ENCODE results near the gene DNALI1. TPM values are rescaled to one million over a fixed set of nuclear protein-coding genes. Genes with fewer than 3 reads are reported as not detected.

The DNALI1 gene
- total and polyA plus RNA-seq, 2 of the 4 experiments (the other 2 are of a cell fraction): 9.1 to 10.1 TPM

DNA sequence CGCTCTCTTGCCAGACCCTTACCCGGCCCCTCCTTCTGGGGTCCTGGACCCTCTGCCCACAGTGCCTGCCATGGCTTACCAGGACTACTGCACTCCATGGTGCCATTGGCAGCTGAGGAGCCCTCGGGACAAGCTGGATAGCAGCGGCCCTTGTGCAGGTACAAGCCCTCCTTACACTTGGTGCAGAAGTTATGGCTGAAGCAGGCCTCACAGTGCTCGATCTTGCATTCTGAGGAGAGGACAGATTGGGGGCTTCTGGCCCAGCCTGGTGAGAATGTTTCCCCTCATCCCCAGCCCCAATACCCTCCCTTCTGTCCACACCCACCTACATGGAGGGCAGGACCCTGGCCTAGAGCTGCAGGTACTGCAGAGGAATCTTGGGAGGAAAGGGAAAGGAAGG, 57.4 kb downstream of the DNALI1 start:
- no peak overlapping the region for H3K14ac ChIP-seq (replicated peaks; ENCODE audit: low read depth, low read length)
- no peak overlapping the region for H2BK5ac ChIP-seq (ENCODE audit: low read depth, low read length, poor library complexity, severe bottlenecking)
- no peak overlapping the region for H2BK120ac ChIP-seq (ENCODE audit: low read depth, low read length)
- no peaks in the 10 kb centered on the region for H3K36me3 ChIP-seq (ENCODE audit: control insufficient read depth, insufficient read depth, low read length)
- H3K4me2 ChIP-seq (ENCODE audit: low read depth, low read length): no peak overlapping the region
- ChIA-PET CTCF (no interaction called here), POLR2A (ENCODE audit: unreplicated experiment) (no interaction called here)
- peaks cover 40% of the 10 kb centered on the region for H3K27me3 ChIP-seq (ENCODE audit: control insufficient read depth, insufficient read depth, low read length)
- in situ Hi-C loops (cut with MboI; ENCODE audit: low sequenced_read_pairs) (loop anchor here (25.0 kb wide), 1 partner anchor 1198 kb away; no protein-coding TSS in a partner anchor), intact Hi-C loops (cut with micrococcal nuclease) (no loop called here), dilution Hi-C loops (cut with HindIII; ENCODE audit: low sequenced_read_pairs, unreplicated experiment) (no loop called here)
- H3K56ac ChIP-seq (ENCODE audit: extremely low read depth, insufficient read depth, low read length): no peak overlapping the region
- no CpG with 5 or more reads among the region's 5 CpGs for WGBS, 2 experiments (ENCODE audit: extremely low coverage in 2 of 2, insufficient read length in 1 of 2)
- no peaks in the 10 kb centered on the region for H3K9me1 ChIP-seq (ENCODE audit: insufficient read depth, low read length)
- no peak overlapping the region for H2AFZ ChIP-seq (replicated peaks; ENCODE audit: low read length, poor library complexity)
- H2AK9ac ChIP-seq (replicated peaks; ENCODE audit: low read depth, low read length, poor library complexity): no peak overlapping the region
- no peak for DNase-seq
- no peaks in the 10 kb centered on the region for H3K9me3 ChIP-seq (ENCODE audit: control insufficient read depth, insufficient read depth, low read length)
- no peaks in the 10 kb centered on the region for H3K79me1 ChIP-seq (ENCODE audit: low read depth in 1 of 2, low read length in 2 of 2)
- no peak overlapping the region for H3K9ac ChIP-seq (ENCODE audit: low read depth, low read length)
- no peak overlapping the region for H2AK5ac ChIP-seq (ENCODE audit: low read depth, low read length)
- no peaks in the 10 kb centered on the region for H4K20me1 ChIP-seq (ENCODE audit: insufficient read depth, low read length)
- no peaks in the 10 kb centered on the region for H3K4me1 ChIP-seq (ENCODE audit: control insufficient read depth, insufficient read depth, low read length)
- H2BK20ac ChIP-seq (ENCODE audit: low read depth, low read length): no peak overlapping the region
- H3K4ac ChIP-seq (ENCODE audit: low read depth, low read length): no peak overlapping the region
- no peak overlapping the region for H2BK15ac ChIP-seq (ENCODE audit: low read depth, low read length)
- ATAC-seq (ENCODE audit: low read depth): no peak
- H3K27ac ChIP-seq (ENCODE audit: insufficient read depth, low read length): no peak overlapping the region
- no TSS peak for BruUV-seq (replicated peaks)
- H4K5ac ChIP-seq (ENCODE audit: low read depth, low read length): no peak overlapping the region
- no peak overlapping the region for H4K8ac ChIP-seq (ENCODE audit: low read depth in 2 of 2, low read length in 2 of 2)
- H3K18ac ChIP-seq (ENCODE audit: low read depth, low read length): no peak overlapping the region
- H4K91ac ChIP-seq (ENCODE audit: insufficient read depth, low read depth, low read length): no peak overlapping the region
- TF ChIP-seq NFE2L2 (IDR thresholded peaks at IDR 0.05; ENCODE audit: low read depth, low read length) (no peak), RAD21 (IDR thresholded peaks at IDR 0.05; ENCODE audit: low read length) (no peak), SMC3 (IDR thresholded peaks at IDR 0.05; ENCODE audit: low read depth, low read length) (no peak), MAFK (IDR thresholded peaks at IDR 0.05; ENCODE audit: low read depth, low read length) (no peak), MXI1 (IDR thresholded peaks at IDR 0.05; ENCODE audit: borderline replicate concordance, low read depth, low read length) (no peak), BHLHE40 (IDR thresholded peaks at IDR 0.05; ENCODE audit: low read depth, low read length) (no peak), CHD1 (IDR thresholded peaks at IDR 0.05; ENCODE audit: low read depth, low read length) (no peak), MAZ (IDR thresholded peaks at IDR 0.05; ENCODE audit: borderline replicate concordance, low read depth, low read length) (no peak), ELK1 (IDR thresholded peaks at IDR 0.05; ENCODE audit: borderline replicate concordance, low read depth, low read length) (no peak), POLR2A (IDR thresholded peaks at IDR 0.05; ENCODE audit: low read depth, low read length) (no peak), CEBPB (IDR thresholded peaks at IDR 0.05; ENCODE audit: low read depth, low read length) (no peak), RFX5 (IDR thresholded peaks at IDR 0.05; ENCODE audit: low read depth, low read length) (no peak), RCOR1 (IDR thresholded peaks at IDR 0.05; ENCODE audit: insufficient replicate concordance, low read length) (no peak)
- TF ChIP-seq, protein P1, sequence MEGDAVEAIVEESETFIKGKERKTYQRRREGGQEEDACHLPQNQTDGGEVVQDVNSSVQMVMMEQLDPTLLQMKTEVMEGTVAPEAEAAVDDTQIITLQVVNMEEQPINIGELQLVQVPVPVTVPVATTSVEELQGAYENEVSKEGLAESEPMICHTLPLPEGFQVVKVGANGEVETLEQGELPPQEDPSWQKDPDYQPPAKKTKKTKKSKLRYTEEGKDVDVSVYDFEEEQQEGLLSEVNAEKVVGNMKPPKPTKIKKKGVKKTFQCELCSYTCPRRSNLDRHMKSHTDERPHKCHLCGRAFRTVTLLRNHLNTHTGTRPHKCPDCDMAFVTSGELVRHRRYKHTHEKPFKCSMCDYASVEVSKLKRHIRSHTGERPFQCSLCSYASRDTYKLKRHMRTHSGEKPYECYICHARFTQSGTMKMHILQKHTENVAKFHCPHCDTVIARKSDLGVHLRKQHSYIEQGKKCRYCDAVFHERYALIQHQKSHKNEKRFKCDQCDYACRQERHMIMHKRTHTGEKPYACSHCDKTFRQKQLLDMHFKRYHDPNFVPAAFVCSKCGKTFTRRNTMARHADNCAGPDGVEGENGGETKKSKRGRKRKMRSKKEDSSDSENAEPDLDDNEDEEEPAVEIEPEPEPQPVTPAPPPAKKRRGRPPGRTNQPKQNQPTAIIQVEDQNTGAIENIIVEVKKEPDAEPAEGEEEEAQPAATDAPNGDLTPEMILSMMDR (conservative IDR thresholded peaks at IDR 0.05; ENCODE audit: low read depth, low read length): no peak
- H3K4me3 ChIP-seq (ENCODE audit: insufficient read depth, low read depth, low read length): no peak overlapping the region
- H3K23ac ChIP-seq (ENCODE audit: low read depth, low read length): no peak overlapping the region

Measured in IMR-90 (cell line).